ENCODE data around the gene CPAMD8.

The CPAMD8 gene

DNA sequence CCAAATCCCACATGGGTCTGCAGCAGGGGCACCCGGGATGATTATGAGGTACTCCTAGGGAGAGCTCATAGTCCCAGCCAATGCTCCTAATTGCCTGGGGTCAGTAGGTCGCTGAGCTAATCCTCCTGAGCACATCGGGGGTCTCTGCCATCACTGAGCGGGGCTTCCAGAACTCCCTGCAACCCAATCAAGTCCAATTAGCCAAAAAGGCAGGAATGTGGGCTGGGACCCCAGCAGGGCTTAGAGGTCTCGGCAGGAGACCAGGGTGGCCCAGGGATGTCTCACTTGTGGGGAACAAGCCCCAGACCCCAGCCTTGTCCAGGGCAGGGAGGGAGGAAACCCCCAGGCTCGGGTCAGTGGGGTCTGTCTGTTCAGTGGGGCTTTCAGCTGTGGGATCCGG is 17.1 kb upstream of the CPAMD8 start:
- H3K4me3 ChIP-seq (ENCODE audit: low read depth, low read length): no peak overlapping the region
- TF ChIP-seq CTCF (IDR thresholded peaks at IDR 0.05; ENCODE audit: insufficient read depth, low read depth, low read length, missing control alignments): no peak
- no peak for DNase-seq (ENCODE audit: low read depth)

- H3K4me3 ChIP-seq (ENCODE audit: low read depth, low read length): no peak overlapping the region
- no peak for DNase-seq (ENCODE audit: low read depth)
- no peak for TF ChIP-seq CTCF (IDR thresholded peaks at IDR 0.05; ENCODE audit: insufficient read depth, low read depth, low read length, missing control alignments)
Observed at GRCh38 chr19:17041976-17042375, 15.4 kb upstream of the CPAMD8 start.

GRCh38 chr19:17037966-17038500 is 11.4 kb upstream of the CPAMD8 start:
- no peak for DNase-seq (ENCODE audit: low read depth)
- TF ChIP-seq CTCF (IDR thresholded peaks at IDR 0.05; ENCODE audit: insufficient read depth, low read depth, low read length, missing control alignments): no peak

DNA sequence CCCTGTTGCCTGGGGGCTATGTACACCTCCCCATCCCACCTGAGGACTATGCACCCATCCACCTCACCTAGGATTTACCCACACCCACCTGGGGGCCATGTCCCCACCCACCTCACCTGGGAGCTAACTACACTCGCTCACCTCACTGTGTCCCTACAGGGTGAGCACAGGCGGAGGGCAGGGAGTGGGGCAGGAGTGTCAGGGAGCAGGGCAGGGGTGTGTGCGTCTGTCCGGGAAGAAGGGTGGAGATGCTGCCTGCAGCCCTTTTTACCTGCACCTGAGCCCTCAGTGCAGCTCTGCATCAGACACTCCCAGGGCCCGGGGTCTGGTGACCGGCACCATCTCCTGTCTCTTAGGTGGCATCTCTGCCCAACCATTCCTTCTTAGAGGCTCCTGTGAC is 10.6 kb upstream of the CPAMD8 start:
- no peak for DNase-seq (ENCODE audit: low read depth)
- no peak overlapping the region for H3K4me3 ChIP-seq (ENCODE audit: low read depth, low read length)
- TF ChIP-seq CTCF (IDR thresholded peaks at IDR 0.05; ENCODE audit: insufficient read depth, low read depth, low read length, missing control alignments): no peak

More at GRCh38 chr19:17037966-17038500, 11.4 kb upstream of the CPAMD8 start:
- H3K4me3 ChIP-seq (ENCODE audit: low read depth, low read length): no peak overlapping the region

DNA sequence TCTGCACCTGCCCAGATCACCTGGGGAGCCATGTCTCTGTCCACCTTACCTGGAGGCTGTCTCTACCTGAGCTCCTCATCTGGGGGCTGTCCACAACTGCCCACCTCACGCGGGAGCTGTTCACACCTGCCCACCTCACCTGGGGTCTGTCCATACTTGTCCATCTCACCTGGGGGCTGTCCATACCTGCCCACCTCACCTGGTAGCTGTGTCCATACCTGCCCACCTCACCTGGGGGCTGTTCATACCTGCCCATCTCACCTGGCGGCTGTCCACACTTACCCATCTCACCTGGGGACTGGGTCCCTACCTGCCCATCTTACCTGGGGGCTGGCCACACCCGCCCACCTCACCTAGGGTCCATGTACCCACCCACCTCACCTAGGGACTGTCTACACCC is 10.0 kb upstream of the CPAMD8 start:
- H3K4me3 ChIP-seq (ENCODE audit: low read depth, low read length): no peak overlapping the region

DNA sequence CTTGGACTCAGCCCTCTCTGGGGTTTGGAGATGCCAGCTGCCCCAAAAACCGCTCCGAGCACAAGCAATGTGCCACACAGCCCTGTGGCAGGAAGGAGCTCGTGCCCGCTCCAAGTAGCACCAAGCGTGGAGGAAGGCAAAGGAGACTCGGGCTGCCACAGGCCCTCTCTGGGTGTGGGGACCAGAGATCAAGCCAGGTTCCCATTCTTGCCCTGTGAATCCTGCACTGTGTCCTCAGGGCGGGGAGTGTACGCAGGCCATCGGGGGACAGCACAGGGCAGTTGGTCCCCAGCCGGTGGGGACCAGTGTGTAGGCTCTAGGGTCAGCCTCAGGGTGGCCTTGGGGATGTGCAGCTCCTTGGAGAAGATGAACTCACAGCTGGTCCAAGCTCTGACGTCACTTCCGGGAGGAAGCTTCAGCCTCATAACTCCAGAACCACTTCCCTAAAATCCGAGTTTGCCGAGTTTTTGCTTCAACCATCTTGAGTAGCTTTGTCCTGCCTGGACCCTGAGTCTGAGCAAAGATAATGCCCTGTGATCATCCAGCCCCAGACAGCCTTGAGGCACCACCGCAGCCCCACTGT is 9.3 kb upstream of the CPAMD8 start:
- no peak for TF ChIP-seq CTCF (IDR thresholded peaks at IDR 0.05; ENCODE audit: insufficient read depth, low read depth, low read length, missing control alignments)
- DNase-seq (ENCODE audit: low read depth): no peak
- no peak overlapping the region for H3K4me3 ChIP-seq (ENCODE audit: low read depth, low read length)

More for the DNA sequence above, 10.0 kb upstream of the CPAMD8 start:
- DNase-seq (ENCODE audit: low read depth): no peak
- TF ChIP-seq CTCF (IDR thresholded peaks at IDR 0.05; ENCODE audit: insufficient read depth, low read depth, low read length, missing control alignments): no peak

GRCh38 chr19:17031741-17032140 is 5.1 kb upstream of the CPAMD8 start:
- TF ChIP-seq CTCF (IDR thresholded peaks at IDR 0.05; ENCODE audit: insufficient read depth, low read depth, low read length, missing control alignments): no peak
- no peak overlapping the region for H3K4me3 ChIP-seq (ENCODE audit: low read depth, low read length)
- DNase-seq (ENCODE audit: low read depth): no peak

Data from GM12865 (cell line).